NCI-H345 treated with DMSO at 0.1 percent for 48 hours (cell line): ENCODE data around the gene MAPK12.

Source experiments
- DNase-seq: peaks from one replicate; lab custom pipeline; 2025; ENCODE audit not compliant: unreplicated experiment; lab: John Stamatoyannopoulos, UW

The MAPK12 gene

DNA sequence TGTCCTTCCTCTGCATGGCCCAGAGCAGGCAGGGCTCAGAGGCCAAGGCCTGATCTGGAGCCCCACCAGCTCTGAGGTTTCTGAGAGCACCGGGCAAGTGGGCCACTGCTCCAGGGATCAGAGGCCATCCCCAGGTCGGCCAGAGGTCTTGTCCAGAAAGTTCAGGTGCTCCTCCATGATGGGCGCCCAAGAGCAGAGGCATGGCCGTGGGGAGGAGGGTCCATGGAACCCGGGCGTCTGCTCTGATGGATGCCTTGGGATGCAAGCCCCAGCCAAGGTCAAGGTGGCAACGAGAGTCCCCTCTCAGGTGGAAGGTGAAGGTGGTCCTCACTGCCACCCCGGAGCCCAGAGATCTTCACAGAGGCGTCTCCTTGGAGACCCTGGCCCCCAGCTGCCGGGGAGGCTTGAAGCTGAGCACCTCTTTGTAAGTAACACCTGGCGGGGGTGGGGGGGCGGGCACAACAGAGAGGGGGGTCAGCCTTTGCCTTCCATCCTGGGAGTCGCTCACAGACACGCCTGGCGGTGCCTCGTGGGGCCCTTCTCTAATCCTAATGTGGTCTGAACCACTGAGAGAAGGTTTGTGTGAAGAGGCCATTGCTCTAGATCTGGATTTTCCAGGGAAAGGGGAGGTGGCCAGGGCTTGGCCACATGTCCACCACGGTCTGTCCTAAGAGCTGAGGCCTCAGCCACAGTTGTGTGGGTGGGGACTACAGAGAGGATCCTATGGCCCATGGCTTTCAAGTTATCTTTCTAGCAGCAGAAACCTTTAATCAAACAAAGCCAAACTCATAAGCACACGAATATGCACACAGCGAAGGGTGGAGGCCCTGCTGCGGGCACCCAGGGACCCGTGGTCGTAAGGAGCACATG, 8.2 kb downstream of the MAPK12 start:
- no peak for DNase-seq

DNA sequence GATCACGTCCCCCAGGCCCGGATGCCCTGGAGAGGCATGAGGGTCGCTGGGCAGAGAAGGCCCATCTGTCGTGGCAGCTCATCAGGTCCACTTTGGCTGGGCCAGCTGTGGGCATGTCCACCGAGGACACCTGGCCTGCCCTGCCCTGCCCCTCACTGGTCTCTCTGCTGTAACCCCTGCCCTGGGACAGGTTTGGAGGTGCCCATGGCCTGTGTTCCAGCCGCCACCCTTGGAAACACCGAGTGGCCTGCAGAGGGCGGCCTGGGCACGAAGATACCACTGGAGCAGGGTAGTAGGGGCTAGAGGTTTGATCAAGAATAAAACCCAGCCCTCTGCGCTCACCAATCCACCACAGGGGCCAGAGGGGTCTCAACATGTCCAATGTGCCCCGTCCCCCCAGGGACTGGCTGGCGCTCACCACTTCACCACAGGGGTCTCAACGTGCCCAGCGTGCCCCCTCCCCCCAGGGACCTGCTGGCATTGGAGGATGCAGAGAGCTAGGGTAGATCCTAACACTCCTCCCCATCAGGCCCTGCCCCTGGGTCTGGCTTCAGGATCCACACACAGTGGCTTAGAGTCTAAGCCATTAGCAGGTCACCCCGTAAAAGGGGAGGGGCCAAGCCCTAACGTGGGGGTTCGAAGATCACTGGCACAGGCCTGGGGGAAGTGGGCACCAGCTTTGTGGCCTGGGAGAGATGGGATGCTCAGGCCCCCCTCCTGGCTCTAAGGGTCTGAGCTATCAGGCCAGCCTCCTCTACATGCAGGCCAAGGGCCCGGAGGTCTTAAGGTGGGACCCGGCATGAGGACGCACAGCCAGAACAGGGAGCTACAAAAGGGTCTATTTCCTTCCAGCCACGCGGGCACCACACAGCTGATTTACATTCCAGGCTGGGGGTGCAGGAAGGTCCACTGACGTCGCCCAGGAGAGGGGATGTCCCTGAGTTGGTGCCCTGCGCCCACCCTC, 9.1 kb downstream of the MAPK12 start:
- DNase-seq, result no peak

DNA sequence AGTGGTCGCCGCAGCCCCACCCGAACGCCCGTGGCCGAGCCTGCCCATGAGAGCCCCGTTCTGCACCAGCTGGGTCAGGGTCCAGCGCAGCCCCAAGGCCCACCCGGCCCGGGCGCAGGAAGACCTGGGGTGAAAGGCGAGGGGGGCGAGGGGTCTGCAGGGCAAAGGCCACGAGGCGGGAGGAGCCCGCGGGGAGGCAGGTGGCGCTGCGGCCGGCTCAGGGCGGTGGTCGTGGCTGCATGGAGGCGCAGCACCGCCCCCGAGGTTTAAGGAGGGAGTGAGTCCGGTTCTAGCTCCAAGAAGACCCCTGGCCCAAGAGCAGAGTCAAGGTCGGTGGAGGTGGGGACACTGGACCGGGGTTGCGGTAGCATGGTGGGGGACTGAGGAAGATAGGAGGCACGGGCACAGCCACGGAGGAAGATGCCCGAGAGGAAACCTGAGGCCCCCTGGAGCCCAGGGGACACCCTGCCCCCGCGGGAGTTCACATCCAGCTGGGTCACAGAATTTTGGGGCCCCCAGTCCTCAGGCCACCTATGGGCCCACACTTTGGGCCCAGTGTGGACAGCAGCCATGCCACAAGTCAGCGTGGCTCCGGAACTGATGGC, 9.9 kb downstream of the MAPK12 start:
- DNase-seq, result no peak

DNA sequence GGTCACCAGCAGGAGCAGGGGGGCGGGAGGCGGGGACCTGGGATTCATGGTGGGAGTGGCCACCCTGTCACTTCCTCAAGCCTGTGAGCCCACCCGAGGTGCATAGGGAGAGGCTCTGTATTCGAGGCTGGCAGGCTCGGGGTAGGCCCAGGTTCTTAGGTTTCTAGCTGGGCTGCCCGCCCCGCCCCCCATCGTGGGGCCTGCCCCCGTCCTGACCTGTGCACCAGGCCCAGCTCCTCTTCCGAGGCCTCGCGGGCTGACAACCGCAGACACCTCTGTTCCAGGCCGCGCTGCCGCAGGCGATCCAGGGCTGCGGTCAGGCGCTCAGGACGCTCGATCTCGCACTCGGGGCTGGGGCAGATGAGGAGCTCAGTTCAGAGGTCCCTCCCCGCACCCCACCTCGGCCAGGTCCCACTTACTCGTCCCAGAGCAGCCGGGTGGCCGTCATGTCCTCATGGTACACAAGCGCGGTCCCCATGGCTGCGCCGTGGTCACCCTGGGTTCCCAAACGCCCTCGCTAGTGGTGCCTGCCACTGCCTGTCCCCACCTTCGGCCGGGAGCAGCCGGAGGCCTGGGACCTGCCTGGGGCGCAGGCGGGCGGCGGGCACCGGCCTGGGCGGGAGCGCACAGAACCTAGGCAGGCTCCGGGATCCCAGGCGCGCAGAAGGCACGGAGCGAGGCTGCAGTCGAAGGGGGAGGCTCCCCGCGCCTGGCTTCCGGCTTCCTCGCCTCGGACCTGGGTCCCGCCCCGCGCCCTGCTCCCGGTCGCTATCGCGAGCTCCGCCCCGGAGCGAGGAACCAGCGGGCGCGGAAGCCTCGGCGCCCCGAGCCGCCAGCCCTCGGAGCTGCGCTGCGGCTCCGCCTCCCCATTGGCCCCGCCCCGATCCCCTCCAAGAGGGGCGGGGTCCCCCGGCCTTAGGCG, 10.7 kb downstream of the MAPK12 start, which contains the start of gene HDAC10:
Gene HDAC10 (minus strand): TSS at position 711 of the 922 bp plus-strand sequence. CDS start 233 bp downstream, at position 478.
- no peak for DNase-seq

DNA sequence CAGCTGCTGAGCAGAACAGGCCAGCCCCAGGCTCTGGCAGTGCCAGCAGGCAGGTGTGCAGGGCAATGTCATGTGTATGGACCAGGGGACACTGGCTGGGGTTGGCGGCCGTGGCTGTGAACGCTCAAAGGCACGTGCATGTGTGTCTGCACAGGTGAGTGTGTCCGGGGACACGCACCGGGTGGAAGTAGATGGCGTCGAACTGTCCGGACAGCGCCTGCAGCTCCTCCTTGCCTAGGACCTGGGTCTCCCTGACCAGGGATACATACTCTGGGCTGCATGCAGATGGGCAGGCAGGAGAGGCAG, 11.3 kb downstream of the MAPK12 start:
- DNase-seq, result no peak

DNA sequence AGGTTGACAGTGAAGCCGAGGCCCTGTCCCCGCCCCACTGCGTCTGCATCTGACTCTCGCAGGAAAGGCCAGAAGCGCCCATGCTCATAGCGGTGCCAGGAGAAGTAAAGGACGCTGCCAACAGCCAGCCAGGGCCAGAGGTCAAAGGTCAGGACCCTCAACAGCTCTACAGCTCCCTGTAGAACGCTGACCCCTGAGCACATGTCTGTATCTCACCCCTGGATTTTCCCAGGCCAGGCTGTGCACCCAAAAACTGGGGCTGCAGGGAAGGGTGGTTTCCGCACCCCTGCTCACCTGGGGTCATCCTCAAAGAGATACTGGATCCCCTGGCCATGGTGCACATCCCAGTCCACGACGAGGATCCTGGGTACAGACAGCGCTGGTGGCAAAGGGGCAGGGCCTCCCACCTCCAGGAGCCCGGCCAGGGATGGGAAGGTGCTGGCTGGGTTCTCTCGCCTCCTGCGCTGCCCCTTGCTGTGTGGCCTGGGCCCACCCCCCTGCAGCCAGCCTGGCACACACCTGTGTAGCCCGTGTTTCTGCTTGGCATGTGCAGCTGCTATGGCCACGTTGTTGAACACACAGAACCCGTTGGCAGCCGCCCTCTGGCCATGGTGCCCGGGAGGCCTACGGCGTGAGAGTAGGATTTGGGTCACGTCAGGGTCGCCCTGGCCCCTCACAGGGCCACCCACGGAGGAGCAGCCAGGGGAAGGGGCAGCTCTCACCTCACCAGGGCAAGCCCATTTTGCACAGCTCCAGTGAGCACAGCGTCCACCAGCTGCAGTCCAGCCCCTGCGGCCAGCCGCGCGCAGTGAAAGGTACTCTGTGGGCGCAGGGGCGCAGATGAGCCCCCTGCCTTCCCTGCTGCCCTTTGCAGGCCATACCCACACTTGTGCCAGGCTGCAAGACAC, 11.9 kb downstream of the MAPK12 start:
- no peak for DNase-seq

DNA sequence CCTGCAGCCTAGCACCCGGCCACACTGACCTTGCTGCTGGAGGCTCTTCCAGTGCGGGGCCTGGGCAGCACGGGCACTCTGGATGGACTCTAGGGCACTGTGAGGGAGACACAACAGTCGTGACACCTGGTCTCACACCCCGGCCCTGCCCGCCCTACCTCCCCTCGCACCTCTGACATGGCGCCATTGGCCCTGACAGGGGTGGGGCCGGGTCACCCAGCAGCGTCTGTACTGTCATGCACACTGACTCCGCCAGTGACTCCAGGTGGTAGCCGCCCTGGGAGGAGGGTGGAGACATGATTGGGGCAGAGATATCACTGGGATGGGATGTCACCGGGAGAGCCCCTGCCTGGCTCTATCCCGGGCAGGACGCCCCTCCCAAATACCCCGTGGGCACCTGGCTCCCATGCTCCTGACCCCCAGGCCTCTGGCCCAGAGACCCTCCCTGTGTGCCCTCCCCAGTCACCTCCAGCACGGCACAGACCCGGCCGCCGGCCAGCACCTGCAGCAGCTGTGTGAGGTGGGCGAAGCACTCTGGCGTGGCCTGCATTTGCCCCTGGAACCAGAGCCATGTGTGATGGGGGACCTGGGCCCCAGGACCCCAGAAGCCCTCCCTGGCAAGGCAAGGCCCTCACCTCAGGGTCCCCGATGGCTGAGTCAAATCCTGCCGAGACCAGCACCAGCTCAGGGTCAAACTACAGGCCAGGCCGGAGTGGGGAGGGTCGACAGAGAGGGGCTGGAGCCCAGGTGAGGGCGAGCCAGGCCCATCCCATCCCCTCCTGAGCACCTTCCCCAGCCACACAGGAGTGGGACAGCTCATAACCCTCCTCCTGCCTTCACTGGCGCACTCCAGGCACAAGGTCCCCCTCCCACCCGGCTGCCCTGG, 13.0 kb downstream of the MAPK12 start:
- no peak for DNase-seq

DNA sequence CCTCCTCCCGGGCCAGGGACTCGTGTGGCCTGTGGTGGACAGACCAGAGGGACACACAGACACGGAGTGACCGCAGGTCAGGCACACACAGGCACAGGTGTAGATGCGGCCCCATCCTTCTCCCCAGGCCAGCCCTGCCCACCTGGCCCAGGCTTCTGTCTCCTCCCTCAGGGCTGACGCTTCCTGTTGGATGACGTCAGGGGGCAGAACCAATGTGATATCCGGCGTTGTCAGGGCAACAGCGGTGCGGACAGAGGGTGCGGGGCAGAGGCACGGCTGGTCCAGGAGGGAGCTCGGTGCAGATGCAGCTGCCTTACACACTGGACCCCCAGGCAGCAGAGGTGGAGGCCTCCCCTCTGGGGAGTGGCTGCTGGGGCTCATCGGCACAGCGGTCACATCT, 13.7 kb downstream of the MAPK12 start:
- DNase-seq, result no peak

DNA sequence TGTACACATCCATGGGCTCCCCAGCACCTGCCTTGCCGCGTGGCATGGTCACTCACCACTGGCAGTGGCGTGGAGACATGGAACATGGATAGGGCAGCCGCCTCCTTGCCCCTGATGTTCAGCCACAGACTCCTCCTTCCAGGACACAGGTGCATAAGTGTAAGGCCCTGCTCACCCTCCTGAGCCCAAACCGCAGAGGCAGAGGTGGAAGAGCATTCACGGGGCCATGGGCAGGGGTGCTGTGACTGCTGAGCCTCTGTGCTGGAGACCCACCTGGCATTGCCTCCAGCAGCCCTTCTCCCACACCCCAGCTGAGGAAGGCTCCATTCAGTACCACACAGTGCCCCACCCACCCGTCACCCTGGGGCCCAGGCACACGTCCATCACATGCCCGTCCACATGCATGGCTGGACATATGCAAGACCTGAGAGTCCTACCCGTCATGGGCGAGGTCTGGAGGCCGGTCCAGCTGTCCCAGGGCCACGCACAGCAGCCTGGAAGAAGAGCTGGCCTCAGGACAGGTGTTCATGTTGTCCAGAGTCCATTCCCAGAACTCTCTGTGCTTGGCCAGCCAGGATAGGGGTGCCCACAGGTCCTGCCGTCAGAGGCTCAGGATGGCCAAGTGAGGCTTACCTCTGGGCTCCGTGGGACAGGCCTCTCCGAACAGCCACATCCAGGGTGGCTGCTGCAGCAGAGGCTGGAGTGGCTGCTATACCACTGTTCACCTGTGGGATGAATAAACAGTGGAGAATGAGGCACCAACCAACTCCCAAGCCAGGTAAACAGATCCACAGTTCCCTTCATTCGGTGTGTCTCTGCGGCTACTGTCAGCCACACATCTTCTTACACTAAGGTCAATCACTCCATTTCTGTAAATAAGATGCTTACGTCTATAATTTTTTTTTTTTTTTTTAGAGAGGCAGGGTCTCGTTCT, 15.0 kb downstream of the MAPK12 start:
- no peak for DNase-seq

DNA sequence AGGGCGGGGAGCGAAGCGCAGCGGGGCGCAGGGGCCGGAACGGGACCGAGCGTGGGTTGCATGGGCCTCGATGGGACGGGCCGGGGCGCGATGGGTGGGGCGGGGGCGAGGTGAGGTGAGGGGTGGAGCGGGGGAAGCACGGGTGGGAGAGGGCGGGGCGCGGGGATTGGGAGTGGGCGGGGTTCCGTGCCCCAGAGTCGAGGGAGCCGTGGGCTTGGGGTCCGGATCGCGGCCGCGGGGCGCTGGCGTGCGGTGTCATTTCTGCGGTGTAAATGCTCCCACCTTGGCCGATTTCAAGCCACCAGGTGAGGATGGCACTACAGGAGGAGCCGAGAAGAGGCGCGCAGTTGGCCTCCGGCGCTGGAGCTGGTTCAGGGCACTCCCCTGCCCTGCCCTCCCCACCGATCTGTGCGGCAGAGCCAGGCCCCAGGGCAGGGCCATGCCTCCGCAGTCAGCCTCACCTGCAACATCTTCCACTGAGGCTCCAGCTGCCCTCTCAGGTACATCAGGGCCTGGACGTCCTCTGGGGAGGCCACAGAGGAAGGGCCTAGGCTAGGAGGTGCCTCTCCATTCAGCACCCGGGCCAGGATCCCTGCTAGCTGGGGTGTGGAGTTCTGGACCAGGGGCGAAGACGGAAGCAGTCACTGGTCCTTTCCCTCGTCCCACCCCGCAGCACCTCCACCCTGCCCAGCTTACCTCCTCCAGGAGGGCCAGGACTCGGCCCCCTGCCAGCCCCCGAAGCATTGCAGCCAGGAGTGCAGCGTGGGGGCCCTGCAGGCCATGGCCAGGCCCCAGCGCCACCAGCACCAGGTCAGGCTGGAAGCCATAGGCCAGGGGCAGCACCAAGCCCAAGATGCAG, 16.0 kb downstream of the MAPK12 start:
- DNase-seq, result no peak

DNA sequence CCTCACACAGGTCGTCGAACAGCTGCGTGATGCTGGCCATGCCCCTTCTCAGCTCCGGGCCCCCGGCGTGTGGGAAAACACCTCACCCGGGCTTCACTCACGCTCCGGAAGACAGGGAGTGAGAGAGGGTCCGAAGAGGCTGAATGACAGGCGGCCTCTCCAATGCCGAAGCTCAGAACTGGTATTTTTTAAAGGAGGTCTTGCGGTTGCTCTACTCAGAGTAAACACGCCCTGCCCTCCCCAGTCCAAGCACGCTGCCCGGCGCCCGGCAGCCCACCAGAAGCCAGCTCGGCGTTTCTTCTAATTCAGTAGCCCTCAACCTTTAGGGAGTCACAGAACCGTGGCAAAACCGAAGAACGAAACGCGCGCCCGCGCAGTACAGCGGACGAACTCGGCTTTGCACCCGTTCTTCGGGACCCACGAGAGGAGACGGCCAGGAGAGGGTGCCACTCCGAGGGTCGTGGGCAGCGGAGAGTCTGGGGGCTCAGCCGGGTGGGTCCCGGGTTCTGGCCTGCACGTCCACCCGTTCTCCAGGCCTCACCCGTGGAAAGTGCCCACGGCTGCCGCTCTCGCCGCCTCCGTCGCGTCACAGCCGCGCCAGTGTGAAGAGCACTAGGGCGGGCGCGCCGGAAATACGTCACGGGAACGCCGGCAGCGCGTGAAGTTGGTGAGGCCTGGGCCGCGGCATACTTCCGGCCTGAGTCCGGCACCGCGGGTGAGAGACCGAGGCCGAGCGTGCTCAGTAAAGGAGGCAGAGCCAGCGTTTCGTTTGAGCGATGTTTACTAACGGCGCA, 16.9 kb downstream of the MAPK12 start, which contains the start of gene TUBGCP6:
Gene TUBGCP6 (minus strand): TSS at position 604 of the 794 bp plus-strand sequence. CDS start 564 bp downstream, at position 40.
- DNase-seq, result peak; percentile 72

DNA sequence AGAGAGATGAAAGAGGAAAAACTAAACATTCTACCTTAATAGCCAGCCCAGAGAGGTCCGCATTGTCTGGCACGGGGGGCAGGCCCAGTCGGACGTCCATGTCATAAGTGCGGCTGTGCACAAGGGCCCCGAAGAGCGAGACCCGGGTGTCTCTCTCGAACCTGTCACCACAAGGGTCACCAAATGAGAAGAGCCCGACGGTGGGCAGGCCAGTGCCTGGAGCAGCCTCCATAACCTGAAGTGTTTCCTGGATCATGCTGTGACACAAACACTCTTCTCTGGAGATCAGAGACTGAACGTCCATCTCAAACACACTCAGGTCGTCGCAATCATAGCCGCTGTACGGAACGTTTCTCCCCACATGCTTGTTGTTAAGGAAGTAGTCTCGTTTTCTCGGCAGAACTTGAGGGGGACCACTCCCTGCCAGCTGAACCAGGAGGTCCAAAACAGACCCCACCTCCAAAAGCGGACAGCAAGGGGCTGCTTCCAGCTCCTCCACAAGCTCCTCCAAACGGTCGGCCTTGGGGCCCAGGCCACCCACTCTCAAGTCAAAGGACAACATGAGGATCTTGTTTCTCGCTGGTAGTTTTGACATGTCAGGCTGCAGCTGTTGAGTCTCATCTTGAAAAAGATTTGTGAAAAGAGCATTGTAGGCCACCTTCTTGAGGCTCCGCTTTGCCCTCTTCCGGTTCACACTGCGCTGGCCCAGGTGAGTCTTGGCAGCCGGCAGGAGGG, 17.6 kb downstream of the MAPK12 start:
- DNase-seq, result no peak

DNA sequence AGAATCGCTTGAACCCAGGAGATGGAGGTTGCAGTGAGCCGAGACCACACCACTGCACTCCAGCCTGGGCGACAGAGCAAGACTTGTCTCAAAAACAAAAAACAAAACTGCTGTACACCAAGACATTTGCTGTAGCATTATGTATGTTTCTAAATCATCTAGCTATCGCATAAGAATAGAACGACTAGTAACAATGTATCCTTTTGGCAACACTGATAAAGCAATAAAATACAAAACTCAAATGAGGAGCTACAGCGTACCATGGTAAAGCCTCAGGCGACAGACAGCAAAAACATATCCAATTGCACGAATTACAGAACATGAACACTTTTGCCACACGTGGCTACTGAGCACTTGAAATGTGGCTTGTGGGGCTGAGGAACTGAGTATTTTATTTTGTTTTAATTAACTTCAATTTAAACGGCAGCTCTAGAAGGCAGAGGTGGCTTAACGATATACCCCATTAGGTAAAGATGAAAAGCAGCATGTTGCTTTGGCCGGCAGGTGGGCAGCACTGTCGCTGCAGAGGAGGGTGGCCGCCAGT, 19.0 kb downstream of the MAPK12 start:
- DNase-seq, result no peak

DNA sequence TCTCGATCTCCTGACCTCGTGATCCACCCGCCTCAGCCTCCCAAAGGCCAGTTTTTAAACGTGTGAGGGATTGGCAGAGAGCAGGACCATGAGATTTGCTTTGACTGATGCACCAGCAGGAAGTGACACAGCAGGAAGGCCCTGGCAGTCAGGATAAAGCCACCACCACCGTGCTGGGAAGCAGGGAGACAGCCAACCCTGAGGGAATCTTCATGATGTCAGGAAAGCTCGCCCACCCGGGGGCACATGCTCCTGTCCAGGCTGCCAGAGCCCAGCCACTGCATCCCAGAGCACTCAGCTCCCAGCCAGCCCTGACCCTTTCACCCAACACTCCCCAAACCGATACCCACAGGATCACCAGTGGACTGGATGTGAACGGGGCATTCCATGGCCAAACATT, 22.7 kb downstream of the MAPK12 start:
- no peak for DNase-seq
